DOHH2 (cell line): Measurements from ENCODE around the gene FHL3.

Experiments
- EZH2phosphoT487 ChIP-seq: fragments of 200-600 bp; sonication (generic); IDR thresholded peaks from 2 replicates; pipeline ENCODE4 v1.6.1; 2017; ENCODE audit warnings: borderline replicate concordance, mild to moderate bottlenecking, antibody characterized with exemption, low read length, moderate library complexity, mixed read lengths
- TF ChIP-seq, protein P1 (sequence below): fragments of 200-600 bp; sonication (generic); IDR thresholded peaks from one replicate; pipeline ENCODE4 v1.5.1; 2014; ENCODE audit warnings: antibody characterized with exemption, mild to moderate bottlenecking, low read depth, low read length; ENCODE audit not compliant: poor library complexity, severe bottlenecking

DNA sequence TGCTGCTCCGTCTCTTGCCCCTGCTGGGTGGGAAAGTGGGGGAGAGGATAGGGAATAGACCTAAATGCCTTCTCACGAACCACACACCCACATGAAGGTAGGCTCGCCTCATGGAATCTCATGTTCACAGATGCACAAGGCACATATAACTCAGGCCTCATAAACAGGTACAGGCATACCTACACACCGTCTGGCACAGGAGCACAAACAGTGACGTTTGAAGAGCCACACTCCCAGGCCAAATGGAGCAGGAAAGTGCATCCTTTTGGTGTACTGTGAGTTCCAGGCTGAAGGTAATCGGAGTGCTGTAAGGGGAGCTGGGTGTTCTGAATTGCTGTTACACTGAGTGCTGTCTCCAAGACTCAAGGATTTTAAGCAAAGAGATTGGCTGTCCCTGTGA lies 20.4 kb upstream of the FHL3 start:
- TF ChIP-seq, protein P1, sequence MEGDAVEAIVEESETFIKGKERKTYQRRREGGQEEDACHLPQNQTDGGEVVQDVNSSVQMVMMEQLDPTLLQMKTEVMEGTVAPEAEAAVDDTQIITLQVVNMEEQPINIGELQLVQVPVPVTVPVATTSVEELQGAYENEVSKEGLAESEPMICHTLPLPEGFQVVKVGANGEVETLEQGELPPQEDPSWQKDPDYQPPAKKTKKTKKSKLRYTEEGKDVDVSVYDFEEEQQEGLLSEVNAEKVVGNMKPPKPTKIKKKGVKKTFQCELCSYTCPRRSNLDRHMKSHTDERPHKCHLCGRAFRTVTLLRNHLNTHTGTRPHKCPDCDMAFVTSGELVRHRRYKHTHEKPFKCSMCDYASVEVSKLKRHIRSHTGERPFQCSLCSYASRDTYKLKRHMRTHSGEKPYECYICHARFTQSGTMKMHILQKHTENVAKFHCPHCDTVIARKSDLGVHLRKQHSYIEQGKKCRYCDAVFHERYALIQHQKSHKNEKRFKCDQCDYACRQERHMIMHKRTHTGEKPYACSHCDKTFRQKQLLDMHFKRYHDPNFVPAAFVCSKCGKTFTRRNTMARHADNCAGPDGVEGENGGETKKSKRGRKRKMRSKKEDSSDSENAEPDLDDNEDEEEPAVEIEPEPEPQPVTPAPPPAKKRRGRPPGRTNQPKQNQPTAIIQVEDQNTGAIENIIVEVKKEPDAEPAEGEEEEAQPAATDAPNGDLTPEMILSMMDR: no peak
- TF ChIP-seq EZH2phosphoT487: no peak
